HG02588 (cell line): ENCODE data around the gene COG2.
"Not testable (repeated sequence)": the region's sequence is repeated elsewhere in the genome, so short reads cannot be mapped to it uniquely, and the experiment has no call there.

Experiments used
- ATAC-seq: cut with Tn5 transposase; IDR thresholded peaks from one replicate; pipeline ENCODE4 v1.9.1; 2021; ENCODE audit warnings: mild to moderate bottlenecking, moderate library complexity; ENCODE audit not compliant: unreplicated experiment

The COG2 gene

GRCh38 chr1:230626232-230626631 is 16.0 kb upstream of the COG2 start:
- ATAC-seq, result no peak

DNA sequence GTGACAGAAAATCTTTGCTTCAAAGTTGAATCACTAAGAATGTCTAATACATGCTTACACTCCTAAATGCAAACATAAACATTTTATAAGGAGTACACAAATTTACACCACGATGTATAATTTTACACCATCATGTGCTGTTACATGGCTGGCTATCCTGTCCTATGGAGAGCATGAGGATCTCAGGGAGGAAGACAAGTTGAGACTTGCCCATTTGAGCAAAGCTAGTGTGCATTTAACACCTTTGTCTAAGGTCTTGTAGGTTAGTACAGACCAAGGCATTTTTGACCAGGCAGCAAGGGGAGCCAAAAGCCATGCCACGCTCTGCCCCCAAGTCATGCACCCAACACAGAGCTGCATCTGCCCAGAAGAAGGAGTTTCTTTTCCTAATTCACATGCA is 14.5 kb upstream of the COG2 start:
- no peak for ATAC-seq

- no peak for ATAC-seq
Observed at GRCh38 chr1:230629511-230629910, 12.8 kb upstream of the COG2 start.

GRCh38 chr1:230631477-230631876 is 10.8 kb upstream of the COG2 start:
- ATAC-seq, result no peak

- ATAC-seq, result peak; percentile 57
Observed at GRCh38 chr1:230632273-230632873, 9.9 kb upstream of the COG2 start.

DNA sequence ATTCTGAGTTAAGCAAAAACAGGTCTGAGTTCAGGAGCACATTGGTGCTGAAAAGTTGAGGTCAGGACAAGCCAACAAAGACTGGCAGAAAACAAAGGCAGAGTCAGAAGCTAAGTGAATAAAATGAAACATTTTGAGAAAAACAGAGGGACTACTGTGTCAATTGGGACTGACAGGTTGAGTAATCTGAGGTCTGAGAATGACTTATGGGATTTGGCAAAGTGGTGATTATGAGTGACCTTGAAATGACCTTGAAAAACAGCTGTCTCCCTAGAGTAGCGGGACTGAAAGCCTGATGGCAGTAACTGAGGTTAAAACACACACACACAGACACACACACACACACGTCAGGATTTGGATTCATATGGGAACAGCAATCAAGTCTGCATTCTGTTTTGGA is 8.8 kb upstream of the COG2 start:
- ATAC-seq, result no peak

- ATAC-seq, result no peak
Observed at GRCh38 chr1:230634384-230634783, 7.9 kb upstream of the COG2 start.

DNA sequence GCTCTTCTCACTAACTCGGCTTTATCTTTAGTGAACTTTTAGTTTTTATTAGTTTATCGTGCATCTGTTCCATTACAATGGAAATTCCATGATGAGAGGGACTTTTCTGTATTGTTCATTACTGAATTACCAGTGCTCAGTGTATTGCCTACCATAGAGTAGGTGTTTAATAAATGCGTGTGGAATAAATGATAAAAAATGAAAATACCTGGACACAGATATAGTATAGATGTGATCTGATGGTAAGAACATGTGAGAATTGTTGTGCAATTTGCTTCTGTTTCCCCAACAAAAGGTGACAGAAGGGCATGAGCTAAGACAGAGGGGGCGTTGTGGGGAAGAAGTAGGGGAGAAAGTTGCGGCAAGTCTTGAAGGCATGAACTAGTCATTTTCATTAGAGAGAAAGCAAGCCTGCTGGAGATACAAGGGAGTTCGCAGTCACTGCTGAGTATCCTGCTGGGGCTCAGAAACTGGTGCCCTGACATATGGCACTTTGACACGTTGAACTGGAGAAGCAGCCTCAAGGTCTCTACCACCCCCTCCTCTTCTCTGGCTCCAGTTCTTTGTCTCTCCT is 5.6 kb upstream of the COG2 start:
- ATAC-seq, result no peak

- ATAC-seq, result no peak
Observed at GRCh38 chr1:230639714-230640209, 2.5 kb upstream of the COG2 start.

DNA sequence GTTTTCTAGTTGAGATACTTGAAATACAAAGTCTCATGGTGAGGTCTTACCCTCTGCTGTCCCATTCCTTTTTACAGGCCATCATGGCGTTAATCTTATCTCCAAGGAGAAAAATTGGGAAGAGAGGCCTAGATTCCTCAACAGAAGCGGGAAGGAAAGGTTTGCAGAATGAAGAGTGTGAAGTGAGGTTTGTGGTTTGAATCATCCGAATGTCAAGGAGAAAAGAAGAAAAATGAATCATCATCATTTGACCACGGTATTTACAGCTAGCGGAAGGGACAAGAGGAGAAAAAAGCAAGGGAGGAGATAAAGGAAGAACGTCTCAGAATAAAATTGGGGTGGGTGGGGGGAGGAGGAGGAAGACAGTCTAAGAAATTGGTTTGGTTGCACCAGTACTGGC is 935 bp upstream of the COG2 start:
- no peak for ATAC-seq

DNA sequence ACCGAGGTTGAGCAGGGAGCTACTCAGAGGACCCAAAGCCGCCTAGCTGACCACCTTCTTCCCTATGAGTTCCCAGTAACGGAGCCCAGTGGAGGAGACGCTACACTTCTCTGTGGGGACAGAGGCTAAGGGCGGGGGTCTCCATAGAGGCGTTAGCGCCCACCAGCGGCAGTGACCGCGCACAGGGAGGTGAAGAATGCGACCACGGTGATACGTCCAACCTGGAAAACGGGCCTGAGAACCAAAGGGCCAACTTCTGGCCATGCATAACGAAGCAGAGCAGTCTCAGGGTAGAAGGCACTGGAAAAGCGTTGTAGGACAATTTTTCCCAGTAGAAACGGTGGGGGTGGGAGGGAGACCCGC is 400 bp upstream of the COG2 start:
- peak; percentile 12 for ATAC-seq

DNA sequence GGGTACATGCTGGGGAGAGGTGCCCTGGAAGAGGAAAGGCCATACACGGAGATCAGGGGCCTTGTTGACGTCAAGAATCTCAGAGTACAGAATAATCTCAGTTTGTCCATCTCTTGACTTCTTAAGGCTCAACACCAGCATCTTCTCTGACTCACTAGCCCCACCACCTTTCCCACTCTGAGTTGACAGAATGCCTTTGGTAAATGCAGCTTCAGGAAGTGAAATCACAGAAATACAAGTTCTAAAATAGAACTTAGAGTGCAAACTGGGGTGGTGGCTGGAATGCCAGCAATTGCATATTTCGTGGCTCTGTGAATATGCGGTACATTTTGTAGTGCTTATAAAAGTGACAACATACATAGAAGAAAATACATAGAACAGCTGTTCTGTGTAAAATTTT is 1.6 kb downstream of the COG2 start:
- ATAC-seq, result no peak

DNA sequence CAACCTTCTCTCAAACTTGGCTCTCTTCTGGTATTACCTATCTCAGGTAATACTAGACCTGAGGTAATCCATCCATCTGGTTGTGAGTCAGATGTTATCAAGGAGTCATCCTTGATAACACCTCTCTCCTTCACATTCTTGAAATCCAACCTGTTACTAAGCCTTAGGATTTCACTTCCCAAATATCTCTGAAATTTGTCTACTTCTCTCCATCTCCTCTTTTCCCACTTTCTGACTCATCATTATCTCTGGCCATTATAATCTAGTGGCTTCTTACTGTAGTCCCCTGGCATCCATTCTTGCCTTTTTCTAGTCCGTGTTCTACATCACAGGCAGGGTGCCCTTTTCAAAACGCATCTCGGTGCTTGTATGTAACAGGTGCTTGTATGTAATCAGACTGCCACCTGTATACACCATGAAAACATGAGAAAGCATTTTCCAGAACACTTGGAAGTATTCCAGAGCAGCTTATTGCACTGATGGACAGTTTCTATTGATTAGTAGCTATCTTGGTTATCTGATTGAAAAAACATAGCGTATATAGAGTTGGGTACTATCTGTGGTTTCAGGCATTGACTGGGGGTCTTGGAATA is 4.5 kb downstream of the COG2 start:
- no peak for ATAC-seq

GRCh38 chr1:230647321-230647720 is 5.0 kb downstream of the COG2 start:
- ATAC-seq, result no peak

- ATAC-seq, result no peak
Observed at GRCh38 chr1:230648114-230648513, 5.8 kb downstream of the COG2 start.

DNA sequence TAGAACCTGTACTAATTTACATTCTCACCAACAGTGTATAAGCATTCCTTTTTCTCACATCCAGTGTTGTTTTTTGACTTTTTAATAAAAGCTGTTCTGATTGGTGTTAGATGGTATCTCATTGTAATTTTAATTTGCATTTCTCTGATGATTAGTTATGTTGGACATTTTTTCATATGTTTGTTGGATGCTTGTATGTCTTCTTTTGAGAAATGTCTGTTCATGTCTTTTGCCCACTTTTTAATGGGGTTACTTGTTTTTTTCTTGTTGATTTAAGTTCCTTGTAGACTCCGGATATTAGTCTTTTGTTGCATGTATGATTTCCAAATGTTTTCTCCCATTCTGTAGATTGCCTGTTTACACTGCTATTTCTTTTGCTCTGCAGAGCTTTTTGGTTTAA is 8.0 kb downstream of the COG2 start:
- no peak for ATAC-seq

DNA sequence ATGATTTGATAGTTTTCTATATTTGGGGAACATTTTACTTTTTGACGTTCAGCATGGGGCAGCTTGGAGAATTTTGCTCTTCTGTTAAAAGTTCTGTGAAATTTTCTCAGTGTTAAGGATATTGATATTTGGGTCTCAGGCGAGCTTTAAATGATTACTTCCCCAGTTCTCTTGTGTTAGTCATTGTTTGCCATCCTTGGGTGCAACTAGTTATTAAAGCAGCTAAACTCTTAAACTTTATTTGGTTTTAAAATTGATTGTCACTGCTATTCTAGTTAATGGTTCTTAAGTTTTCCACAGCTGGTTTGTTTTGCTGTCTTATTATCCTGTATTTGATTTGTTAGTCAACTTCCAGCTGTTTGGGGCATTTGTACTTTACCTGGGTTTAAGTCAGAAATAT is 9.0 kb downstream of the COG2 start:
- ATAC-seq, result no peak

GRCh38 chr1:230656719-230657118 is 14.4 kb downstream of the COG2 start:
- not testable (repeated sequence) for ATAC-seq

- ATAC-seq, result not testable (repeated sequence)
Observed at GRCh38 chr1:230658103-230658502, 15.8 kb downstream of the COG2 start.

DNA sequence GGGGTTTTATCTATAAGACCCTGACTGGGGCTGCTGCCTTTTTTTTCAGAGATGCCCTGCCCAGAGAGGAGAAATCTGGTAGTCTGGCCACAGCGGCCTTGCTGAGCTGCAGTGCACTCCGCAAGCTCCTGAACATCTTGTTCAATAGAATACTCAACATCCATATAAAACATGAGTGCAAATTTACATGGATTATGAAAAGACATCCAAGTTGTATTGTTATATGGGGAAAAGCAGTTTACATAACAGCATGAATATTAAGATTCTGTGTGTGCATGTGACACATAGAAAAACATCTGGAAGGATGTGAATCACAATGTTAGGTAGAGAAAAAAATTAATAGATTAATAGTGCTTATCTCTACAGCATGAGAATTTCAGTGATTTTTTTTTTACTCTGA is 16.4 kb downstream of the COG2 start:
- ATAC-seq, result no peak

DNA sequence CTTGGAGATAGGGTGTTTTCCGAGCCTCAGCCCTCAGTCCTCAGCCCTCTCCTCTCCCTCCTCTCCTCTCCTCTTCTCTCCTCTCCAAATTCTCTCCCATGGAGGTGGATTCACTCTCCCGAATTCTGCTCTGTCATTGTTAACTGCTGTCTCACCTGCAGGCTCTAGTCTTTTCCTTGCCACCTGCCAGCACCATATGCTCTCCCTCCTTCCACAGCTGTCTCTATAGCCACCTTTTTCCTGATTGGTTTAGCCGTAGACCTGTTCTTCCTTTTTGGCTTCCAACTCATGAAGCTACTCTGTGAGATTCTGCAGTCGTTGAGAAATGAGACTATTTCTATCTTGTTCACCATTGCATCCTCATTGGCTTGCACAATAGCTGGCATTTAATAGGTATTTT is 19.7 kb downstream of the COG2 start:
- no peak for ATAC-seq

DNA sequence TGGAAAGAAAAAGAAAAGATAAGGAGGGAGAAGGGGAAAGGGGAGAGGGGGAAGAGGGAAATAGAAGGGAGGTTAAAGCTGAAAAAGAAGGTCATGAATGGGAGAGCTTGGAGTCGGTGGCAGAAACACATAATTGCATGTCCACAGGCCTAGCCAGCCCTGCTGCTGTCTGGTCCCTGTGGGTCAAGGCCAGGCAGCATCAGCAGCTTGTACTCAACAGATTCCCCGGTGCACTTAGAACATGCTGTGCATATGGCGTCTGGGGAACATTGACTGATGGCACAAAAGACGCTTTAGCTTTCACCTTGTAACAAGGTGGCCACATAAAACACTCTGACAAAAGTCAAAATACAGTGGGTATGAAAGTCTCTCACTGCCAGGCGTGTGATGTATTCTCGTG is 25.9 kb downstream of the COG2 start:
- no peak for ATAC-seq

DNA sequence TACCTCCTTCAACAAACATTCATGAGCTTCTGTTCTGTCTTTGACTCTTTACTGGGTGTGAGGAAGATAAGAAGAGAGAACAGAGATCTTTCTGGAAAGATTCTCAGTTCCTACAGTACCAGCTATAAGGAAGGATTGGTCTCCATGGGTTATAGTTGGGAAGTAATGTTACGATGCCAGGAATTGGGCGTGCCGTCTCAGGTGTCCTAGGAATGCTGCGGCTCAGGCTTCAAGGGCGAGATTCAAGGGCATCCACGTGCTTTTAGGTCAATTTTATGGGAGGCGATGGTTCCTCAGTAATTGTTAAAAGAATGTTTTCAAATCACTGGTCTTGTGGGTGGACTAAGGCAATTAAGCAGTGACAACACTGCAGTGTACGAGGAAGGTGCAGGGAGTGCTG is 27.3 kb downstream of the COG2 start:
- no peak for ATAC-seq
